Measurements from ENCODE around the gene RAB44. TPM values are rescaled to one million over a fixed set of nuclear protein-coding genes. Genes with fewer than 3 reads are reported as not detected.

RAB44 gene
- total and polyA plus RNA-seq, 2 of the 13 experiments (the other 11 are each of a cell fraction or from before 2014, with no cell fraction given) = not detected

DNA sequence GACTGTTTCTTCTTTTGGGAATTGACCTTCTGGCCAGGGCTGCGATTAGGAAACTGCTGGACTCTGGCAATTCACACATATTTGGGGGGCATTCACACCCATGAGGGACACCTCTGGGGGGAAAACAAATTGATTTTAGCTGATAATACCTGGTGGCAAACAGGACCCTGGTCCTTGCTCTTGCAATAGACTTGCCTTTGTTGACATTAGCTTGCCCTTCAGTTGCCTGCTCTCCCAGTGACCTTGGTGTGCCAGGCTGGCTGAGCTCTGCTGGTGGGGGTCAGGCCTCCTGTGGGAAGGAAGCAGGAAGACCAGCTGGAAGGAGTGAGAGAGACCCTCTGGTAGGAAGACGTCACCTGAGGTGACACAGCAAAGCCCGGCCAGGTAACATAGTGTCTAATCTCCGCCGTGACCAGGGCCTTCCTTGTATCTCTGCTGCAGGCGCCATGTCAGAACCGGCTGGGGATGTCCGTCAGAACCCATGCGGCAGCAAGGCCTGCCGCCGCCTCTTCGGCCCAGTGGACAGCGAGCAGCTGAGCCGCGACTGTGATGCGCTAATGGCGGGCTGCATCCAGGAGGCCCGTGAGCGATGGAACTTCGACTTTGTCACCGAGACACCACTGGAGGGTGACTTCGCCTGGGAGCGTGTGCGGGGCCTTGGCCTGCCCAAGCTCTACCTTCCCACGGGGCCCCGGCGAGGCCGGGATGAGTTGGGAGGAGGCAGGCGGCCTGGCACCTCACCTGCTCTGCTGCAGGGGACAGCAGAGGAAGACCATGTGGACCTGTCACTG is 13.8 kb upstream of the RAB44 start (continued):
- TF ChIP-seq, protein P1, sequence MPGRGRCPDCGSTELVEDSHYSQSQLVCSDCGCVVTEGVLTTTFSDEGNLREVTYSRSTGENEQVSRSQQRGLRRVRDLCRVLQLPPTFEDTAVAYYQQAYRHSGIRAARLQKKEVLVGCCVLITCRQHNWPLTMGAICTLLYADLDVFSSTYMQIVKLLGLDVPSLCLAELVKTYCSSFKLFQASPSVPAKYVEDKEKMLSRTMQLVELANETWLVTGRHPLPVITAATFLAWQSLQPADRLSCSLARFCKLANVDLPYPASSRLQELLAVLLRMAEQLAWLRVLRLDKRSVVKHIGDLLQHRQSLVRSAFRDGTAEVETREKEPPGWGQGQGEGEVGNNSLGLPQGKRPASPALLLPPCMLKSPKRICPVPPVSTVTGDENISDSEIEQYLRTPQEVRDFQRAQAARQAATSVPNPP (CRISPR knock-in tag; IDR thresholded peaks at IDR 0.05) = peak; percentile 99
- TF ChIP-seq, protein P2, sequence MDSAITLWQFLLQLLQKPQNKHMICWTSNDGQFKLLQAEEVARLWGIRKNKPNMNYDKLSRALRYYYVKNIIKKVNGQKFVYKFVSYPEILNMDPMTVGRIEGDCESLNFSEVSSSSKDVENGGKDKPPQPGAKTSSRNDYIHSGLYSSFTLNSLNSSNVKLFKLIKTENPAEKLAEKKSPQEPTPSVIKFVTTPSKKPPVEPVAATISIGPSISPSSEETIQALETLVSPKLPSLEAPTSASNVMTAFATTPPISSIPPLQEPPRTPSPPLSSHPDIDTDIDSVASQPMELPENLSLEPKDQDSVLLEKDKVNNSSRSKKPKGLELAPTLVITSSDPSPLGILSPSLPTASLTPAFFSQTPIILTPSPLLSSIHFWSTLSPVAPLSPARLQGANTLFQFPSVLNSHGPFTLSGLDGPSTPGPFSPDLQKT (CRISPR knock-in tag; IDR thresholded peaks at IDR 0.05; ENCODE audit: borderline replicate concordance) = no peak
- TF ChIP-seq RXRB (CRISPR knock-in tag; IDR thresholded peaks at IDR 0.05; ENCODE audit: borderline replicate concordance) = peak; percentile 92
- TF ChIP-seq RBFOX2 (IDR thresholded peaks at IDR 0.05; ENCODE audit: low read depth, low read length) = peak; percentile 85
- no peak for TF ChIP-seq HNRNPLL (IDR thresholded peaks at IDR 0.05; ENCODE audit: low read depth, low read length, poor library complexity, severe bottlenecking)
- no peak for TF ChIP-seq ZMYM2 (CRISPR knock-in tag; IDR thresholded peaks at IDR 0.05)
- TF ChIP-seq NFE2L2 (IDR thresholded peaks at IDR 0.05; ENCODE audit: low read length) = no peak
- TF ChIP-seq, protein P3, sequence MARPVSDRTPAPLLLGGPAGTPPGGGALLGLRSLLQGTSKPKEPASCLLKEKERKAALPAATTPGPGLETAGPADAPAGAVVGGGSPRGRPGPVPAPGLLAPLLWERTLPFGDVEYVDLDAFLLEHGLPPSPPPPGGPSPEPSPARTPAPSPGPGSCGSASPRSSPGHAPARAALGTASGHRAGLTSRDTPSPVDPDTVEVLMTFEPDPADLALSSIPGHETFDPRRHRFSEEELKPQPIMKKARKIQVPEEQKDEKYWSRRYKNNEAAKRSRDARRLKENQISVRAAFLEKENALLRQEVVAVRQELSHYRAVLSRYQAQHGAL (CRISPR knock-in tag; IDR thresholded peaks at IDR 0.05; ENCODE audit: not compliant biosample characterization) = no peak
- no peak for TF ChIP-seq ZNF598 (CRISPR knock-in tag; IDR thresholded peaks at IDR 0.05; ENCODE audit: borderline replicate concordance)
- TF ChIP-seq, protein P4, sequence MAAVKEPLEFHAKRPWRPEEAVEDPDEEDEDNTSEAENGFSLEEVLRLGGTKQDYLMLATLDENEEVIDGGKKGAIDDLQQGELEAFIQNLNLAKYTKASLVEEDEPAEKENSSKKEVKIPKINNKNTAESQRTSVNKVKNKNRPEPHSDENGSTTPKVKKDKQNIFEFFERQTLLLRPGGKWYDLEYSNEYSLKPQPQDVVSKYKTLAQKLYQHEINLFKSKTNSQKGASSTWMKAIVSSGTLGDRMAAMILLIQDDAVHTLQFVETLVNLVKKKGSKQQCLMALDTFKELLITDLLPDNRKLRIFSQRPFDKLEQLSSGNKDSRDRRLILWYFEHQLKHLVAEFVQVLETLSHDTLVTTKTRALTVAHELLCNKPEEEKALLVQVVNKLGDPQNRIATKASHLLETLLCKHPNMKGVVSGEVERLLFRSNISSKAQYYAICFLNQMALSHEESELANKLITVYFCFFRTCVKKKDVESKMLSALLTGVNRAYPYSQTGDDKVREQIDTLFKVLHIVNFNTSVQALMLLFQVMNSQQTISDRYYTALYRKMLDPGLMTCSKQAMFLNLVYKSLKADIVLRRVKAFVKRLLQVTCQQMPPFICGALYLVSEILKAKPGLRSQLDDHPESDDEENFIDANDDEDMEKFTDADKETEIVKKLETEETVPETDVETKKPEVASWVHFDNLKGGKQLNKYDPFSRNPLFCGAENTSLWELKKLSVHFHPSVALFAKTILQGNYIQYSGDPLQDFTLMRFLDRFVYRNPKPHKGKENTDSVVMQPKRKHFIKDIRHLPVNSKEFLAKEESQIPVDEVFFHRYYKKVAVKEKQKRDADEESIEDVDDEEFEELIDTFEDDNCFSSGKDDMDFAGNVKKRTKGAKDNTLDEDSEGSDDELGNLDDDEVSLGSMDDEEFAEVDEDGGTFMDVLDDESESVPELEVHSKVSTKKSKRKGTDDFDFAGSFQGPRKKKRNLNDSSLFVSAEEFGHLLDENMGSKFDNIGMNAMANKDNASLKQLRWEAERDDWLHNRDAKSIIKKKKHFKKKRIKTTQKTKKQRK (IDR thresholded peaks at IDR 0.05; ENCODE audit: low read length) = no peak
- peak; percentile 58 for TF ChIP-seq SRF (IDR thresholded peaks at IDR 0.05; ENCODE audit: low read depth, low read length)
- no peak for TF ChIP-seq ZFY (CRISPR knock-in tag; IDR thresholded peaks at IDR 0.05)
- TF ChIP-seq ZNF337 (CRISPR knock-in tag; IDR thresholded peaks at IDR 0.05; ENCODE audit: borderline replicate concordance, low read depth) = no peak
- TF ChIP-seq, protein P5, sequence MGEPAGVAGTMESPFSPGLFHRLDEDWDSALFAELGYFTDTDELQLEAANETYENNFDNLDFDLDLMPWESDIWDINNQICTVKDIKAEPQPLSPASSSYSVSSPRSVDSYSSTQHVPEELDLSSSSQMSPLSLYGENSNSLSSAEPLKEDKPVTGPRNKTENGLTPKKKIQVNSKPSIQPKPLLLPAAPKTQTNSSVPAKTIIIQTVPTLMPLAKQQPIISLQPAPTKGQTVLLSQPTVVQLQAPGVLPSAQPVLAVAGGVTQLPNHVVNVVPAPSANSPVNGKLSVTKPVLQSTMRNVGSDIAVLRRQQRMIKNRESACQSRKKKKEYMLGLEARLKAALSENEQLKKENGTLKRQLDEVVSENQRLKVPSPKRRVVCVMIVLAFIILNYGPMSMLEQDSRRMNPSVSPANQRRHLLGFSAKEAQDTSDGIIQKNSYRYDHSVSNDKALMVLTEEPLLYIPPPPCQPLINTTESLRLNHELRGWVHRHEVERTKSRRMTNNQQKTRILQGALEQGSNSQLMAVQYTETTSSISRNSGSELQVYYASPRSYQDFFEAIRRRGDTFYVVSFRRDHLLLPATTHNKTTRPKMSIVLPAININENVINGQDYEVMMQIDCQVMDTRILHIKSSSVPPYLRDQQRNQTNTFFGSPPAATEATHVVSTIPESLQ (CRISPR knock-in tag; conservative IDR thresholded peaks at IDR 0.05) = 0 out of 2 replicates have a peak, but pooled peaks have one; percentile 36
- TF ChIP-seq ZNF883 (CRISPR knock-in tag; IDR thresholded peaks at IDR 0.05; ENCODE audit: not compliant biosample characterization) = peak; percentile 82
- TF ChIP-seq ZNF562 (CRISPR knock-in tag; IDR thresholded peaks at IDR 0.05; ENCODE audit: borderline replicate concordance) = no peak; the same call in 1 of the 2 replicates
- TF ChIP-seq FOXA1 (IDR thresholded peaks at IDR 0.05) = peak; percentile 88
- peak; percentile 99 for TF ChIP-seq FOXA1 (CRISPR knock-in tag; IDR thresholded peaks at IDR 0.05)
- TF ChIP-seq ZNF878 (CRISPR knock-in tag; IDR thresholded peaks at IDR 0.05) = peak; percentile 85; the same call in 1 of the 2 replicates
- 0 out of 2 replicates have a peak, but pooled peaks have one; percentile 40 for TF ChIP-seq MIER2 (CRISPR knock-in tag; IDR thresholded peaks at IDR 0.05)
- peak; percentile 100 for TF ChIP-seq NR2F6 (IDR thresholded peaks at IDR 0.05)
- TF ChIP-seq NR2F6 (CRISPR knock-in tag; IDR thresholded peaks at IDR 0.05) = peak; percentile 97
